Ovary (tissue), 9 donors: ENCODE measurements around the gene PDHA1. TPM values are rescaled to one million over a fixed set of nuclear protein-coding genes. Genes with fewer than 3 reads are reported as not detected.

ENCODE experiments used
- DNase-seq, 5 donors: peaks; one replicate each; pipeline ENCODE4 v3.0.0-alpha.2; 2019 to 2020
- H3K27ac ChIP-seq, 2 donors: fragments of 200-600 bp; one replicate each; pipeline versions ENCODE4 v1.5.1 to v1.8.0; 2019 to 2022
- H3K27me3 ChIP-seq: fragments of 200-600 bp; one replicate; pipeline ENCODE4 v1.8.0; 2022
- H3K36me3 ChIP-seq: fragments of 200-600 bp; sonication (generic); one replicate; pipeline ENCODE4 v1.5.1; 2019
- H3K4me1 ChIP-seq: one replicate; pipeline ENCODE4 v1.8.1; 2013; ENCODE audit warnings: mild to moderate bottlenecking, moderate library complexity; ENCODE audit not compliant: insufficient read depth
- H3K4me3 ChIP-seq: fragments of 200-600 bp; sonication (generic); one replicate; pipeline ENCODE4 v1.5.1; 2017
- H3K9me3 ChIP-seq, 2 donors: fragments of 200-600 bp in 1 of 2; sonication (generic) in 1 of 2; one replicate each; pipeline versions ENCODE4 v1.5.1 to v1.8.1; 2013 to 2019; ENCODE audit warnings: mild to moderate bottlenecking in 1 of 2, moderate library complexity in 1 of 2
- EP300 ChIP-seq: sonication (generic); formaldehyde crosslinking; IDR thresholded peaks from one replicate; pipeline ENCODE4 v1.6.1; 2017; ENCODE audit warnings: antibody characterized with exemption
- POLR2A ChIP-seq: fragments of 450-650 bp; IDR thresholded peaks from one replicate; pipeline ENCODE4 v1.6.1; 2017; ENCODE audit warnings: antibody characterized with exemption, mild to moderate bottlenecking, moderate library complexity
- WGBS, 3 donors: extraction: QIAGEN DNeasy Blood & Tissue Kit in 1 of 3; methylation state at CpG; one replicate each; pipeline versions ENCODE4 v1.1.5 to v1.1.7; 2013 to 2017; 5-methylcytosine and 5-hydroxymethylcytosine counted together
- intact Hi-C, 4 donors: fragments of 100-400 bp; cut with DNase I; formaldehyde crosslinking; loops; one replicate each; pipeline versions ENCODE4 v1.11.0 to v1.15.1; 2022 to 2023
- polyA plus RNA-seq, 2 donors: library from polyadenylated mRNA; stranded (reverse); fragments of 200-250 nt in 1 of 2; fragments of 350-450 nt in 1 of 2; fragmentation: Illumina TruSeq in 1 of 2; extraction: RNeasy Lipid Tissue Mini Kit (QIAGEN cat#74804) in 1 of 2; gene quantifications; one replicate each; pipeline ENCODE4 v1.2.3, GENCODE V29; 2013 to 2014
- total RNA-seq, 7 donors: library from RNA; depleted of rRNA in 2 of 7; stranded (reverse); fragments of >200 nt in 2 of 7; fragmentation: NEBNext Ultra II Directional in 3 of 7; extraction: Animal tissue kit (Norgen Biotek cat#: 25700) in 3 of 7; gene quantifications; one replicate each; pipeline versions ENCODE4 v1.1.0 to v1.2.4, GENCODE V29; 2016 to 2023
- TF ChIP-seq, protein P1 (sequence below), 3 donors: fragments of 450-650 bp in 2 of 3; fragments of 200-600 bp in 1 of 3; IDR thresholded peaks; one replicate each; pipeline versions ENCODE4 v1.5.1 to v1.8.0; 2016 to 2022; ENCODE audit warnings: antibody characterized with exemption in 3 of 3, mild to moderate bottlenecking in 1 of 3
- donor health status: DM: no; HTN: no; CAD: no; lungs with moderate emphysema.
- donor health status: DM: no; HTN: no; CAD: no.
- donor health status: Bipolar disorder and iron deficiency.
- donor health status: DM: yes; HTN: yes; CAD: no.
- donor health status: DM: no; HTN: no; CAD: no.
- donor health status: DM: yes; HTN: yes; CAD: no.

PDHA1 gene
- total and polyA plus RNA-seq, 9 donors, result 24.3 to 141 (median 91.1) TPM

DNA sequence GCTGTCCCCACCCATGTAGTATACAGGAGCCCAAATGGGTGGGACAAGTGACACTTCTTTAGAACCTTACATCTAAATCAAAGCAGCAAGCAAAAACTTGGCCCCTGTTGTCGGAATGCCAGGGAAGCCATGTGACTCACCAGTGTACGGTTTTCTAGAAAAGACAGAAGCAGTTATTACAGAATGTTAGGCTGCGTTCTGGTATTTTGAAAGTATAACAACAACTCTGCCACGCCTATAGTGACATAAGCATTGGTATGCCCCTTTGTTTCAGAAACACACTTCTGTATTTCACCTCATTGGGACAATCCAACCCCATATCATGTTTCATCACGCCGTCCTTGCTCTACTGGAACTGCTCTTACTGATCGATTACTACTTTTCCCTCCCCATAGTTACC lies 14.8 kb downstream of the PDHA1 start:
- H3K36me3 ChIP-seq, result no peaks in the 10 kb centered on the region

DNA sequence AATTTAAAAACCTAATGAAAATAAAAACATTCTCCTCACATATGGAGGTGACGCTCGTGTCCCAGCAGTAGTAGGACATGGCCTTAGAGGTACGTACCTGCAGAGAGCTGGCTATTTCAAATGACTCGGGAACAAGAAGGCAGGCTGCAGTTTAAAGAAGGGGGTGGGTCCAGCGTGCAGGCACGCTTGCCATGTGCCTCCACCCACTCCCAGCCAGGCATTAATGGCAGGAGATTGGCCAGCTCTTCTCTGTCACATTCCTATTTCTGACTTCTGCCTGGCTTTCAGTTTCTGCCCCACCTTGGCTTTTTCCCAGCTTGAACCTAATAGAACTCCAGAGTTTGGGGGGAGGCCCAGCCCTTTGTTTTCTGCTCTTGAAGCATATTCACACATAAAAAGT lies 17.2 kb downstream of the PDHA1 start:
- H3K9me3 ChIP-seq, result no peaks in the 10 kb centered on the region
- H3K4me3 ChIP-seq, result no peak overlapping the region
- H3K27ac ChIP-seq, result no peak overlapping the region
- no peaks in the 10 kb centered on the region for H3K4me1 ChIP-seq
- no peak for DNase-seq
- TF ChIP-seq POLR2A (no peak), EP300 (no peak)
- TF ChIP-seq, protein P1, sequence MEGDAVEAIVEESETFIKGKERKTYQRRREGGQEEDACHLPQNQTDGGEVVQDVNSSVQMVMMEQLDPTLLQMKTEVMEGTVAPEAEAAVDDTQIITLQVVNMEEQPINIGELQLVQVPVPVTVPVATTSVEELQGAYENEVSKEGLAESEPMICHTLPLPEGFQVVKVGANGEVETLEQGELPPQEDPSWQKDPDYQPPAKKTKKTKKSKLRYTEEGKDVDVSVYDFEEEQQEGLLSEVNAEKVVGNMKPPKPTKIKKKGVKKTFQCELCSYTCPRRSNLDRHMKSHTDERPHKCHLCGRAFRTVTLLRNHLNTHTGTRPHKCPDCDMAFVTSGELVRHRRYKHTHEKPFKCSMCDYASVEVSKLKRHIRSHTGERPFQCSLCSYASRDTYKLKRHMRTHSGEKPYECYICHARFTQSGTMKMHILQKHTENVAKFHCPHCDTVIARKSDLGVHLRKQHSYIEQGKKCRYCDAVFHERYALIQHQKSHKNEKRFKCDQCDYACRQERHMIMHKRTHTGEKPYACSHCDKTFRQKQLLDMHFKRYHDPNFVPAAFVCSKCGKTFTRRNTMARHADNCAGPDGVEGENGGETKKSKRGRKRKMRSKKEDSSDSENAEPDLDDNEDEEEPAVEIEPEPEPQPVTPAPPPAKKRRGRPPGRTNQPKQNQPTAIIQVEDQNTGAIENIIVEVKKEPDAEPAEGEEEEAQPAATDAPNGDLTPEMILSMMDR (IDR thresholded peaks at IDR 0.05), result no peak
- H3K27me3 ChIP-seq, result no peaks in the 10 kb centered on the region
- H3K36me3 ChIP-seq, result no peaks in the 10 kb centered on the region
- intact Hi-C loops, result no loop called here
- 63 to 76% (median 68%) methylated on average over 6 of the region's 6 CpGs for WGBS, 3 donors

More for the DNA sequence above, 14.8 kb downstream of the PDHA1 start:
- Histone ChIP-seq H3K27me3 (no peaks in the 10 kb centered on the region), H3K4me1 (no peaks in the 10 kb centered on the region), H3K27ac (no peak overlapping the region), H3K9me3 (no peaks in the 10 kb centered on the region), H3K4me3 (no peak overlapping the region)
- intact Hi-C loops, result no loop called here
- TF ChIP-seq, protein P1 (IDR thresholded peaks at IDR 0.05), result no peak
- no peak for TF ChIP-seq EP300
- TF ChIP-seq POLR2A, result no peak
- WGBS, 3 donors, result 84 to 86% (median 85%) methylated on average over 7 of the region's 7 CpGs
- no peak for DNase-seq

DNA sequence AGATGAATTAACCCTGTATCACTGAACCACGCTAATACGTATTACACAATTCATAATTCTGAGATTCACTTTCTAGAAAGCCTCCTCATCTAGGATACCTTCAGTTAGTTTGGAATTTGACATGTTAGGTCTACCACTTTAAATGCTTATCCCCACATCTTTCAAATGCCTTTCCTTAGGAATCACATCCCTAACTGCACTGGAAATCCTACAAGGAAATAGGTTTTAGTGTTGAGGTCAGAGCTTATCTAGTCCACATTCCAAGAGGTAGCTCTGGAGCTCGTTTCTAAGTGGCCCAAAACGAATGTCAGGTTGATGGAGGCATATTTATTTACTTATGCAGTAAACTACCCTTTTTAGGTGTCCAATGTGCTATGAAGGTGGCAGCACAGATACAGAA lies 18.0 kb downstream of the PDHA1 start:
- Histone ChIP-seq H3K36me3 (no peaks in the 10 kb centered on the region), H3K27me3 (no peaks in the 10 kb centered on the region), H3K4me1 (no peaks in the 10 kb centered on the region), H3K4me3 (no peak overlapping the region), H3K27ac (no peak overlapping the region), H3K9me3 (no peaks in the 10 kb centered on the region)
- WGBS, 3 donors, result 51 to 60% (median 57%) methylated on average over 4 of the region's 4 CpGs
- TF ChIP-seq EP300 (no peak), POLR2A (no peak)
- TF ChIP-seq, protein P1 (IDR thresholded peaks at IDR 0.05), result no peak
- DNase-seq, result no peak
- intact Hi-C loops, result no loop called here

DNA sequence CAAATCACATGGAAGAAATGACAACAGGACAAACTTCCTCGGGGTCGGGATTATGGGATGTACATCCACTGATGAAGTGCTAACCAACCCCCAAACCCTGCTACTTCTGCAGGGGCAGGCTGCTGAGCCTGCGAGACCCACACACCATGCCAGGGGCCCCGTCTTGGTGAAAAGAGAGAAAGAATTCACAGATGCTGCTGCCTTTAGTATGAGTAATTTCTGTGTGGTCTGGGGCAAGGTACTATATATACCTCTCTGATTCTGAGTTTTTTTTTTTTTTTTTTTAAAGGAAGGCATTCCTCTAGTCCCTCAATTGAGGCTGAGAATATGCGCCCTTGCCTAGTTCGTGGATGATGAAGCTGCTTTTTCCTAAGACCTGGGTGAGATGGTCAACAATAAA lies 24.8 kb downstream of the PDHA1 start:
- Histone ChIP-seq H3K9me3 (no peaks in the 10 kb centered on the region), H3K4me3 (no peak overlapping the region), H3K4me1 (no peaks in the 10 kb centered on the region), H3K27me3 (no peaks in the 10 kb centered on the region), H3K27ac (no peak overlapping the region), H3K36me3 (no peaks in the 10 kb centered on the region)
- no peak for DNase-seq
- TF ChIP-seq EP300, result no peak
- no peak for TF ChIP-seq POLR2A
- TF ChIP-seq, protein P1 (IDR thresholded peaks at IDR 0.05), result no peak
- intact Hi-C loops, result no loop called here
- WGBS, 3 donors, result 85 to 90% (median 88%) methylated on average over 6 of the region's 6 CpGs

DNA sequence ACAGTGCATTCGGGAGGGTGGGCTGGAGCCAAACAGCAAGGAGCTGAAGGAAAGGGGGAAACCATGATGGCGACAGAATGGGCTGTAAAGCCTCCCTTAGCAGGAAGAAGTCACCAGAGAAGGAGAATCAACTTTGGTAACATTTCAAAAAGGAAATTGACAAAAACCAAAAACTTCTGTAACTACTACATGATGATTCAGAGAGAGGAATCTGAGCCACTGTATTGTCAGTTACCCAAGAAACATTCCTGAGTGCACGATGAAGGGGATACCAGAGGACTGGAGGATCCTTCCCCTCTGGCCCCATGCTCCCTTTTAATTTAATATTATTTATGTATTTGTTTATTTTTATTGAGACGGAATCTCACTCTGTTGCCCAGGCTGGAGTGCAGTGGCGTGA lies 26.3 kb downstream of the PDHA1 start:
- WGBS, 3 donors, result 74 to 78% (median 77%) methylated on average over 5 of the region's 5 CpGs
- DNase-seq, result no peak
- H3K36me3 ChIP-seq, result no peaks in the 10 kb centered on the region
- H3K27ac ChIP-seq, result no peak overlapping the region
- H3K4me1 ChIP-seq, result no peaks in the 10 kb centered on the region
- TF ChIP-seq, protein P1 (IDR thresholded peaks at IDR 0.05), result no peak
- TF ChIP-seq POLR2A, result no peak
- no peak for TF ChIP-seq EP300
- no peaks in the 10 kb centered on the region for H3K9me3 ChIP-seq
- intact Hi-C loops, result loop anchor here in 3 of 4 donors (10.0 kb wide), 2 partner anchors 165 to 175 kb away; no protein-coding TSS in a partner anchor
- no peak overlapping the region for H3K4me3 ChIP-seq
- no peaks in the 10 kb centered on the region for H3K27me3 ChIP-seq
